ENCODE data around the gene RPL31. TPM values are rescaled to one million over a fixed set of nuclear protein-coding genes. Genes with fewer than 3 reads are reported as not detected.
"Not testable (repeated sequence)": the region's sequence is repeated elsewhere in the genome, so short reads cannot be mapped to it uniquely, and the experiment has no call there.

Gene RPL31
- total RNA-seq, 2 donors from 2014 or later = 1,597 to 1,823 TPM

GRCh38 chr2:101047075-101047766 is 45.1 kb downstream of the RPL31 start:
- peaks cover 4% of the 10 kb centered on the region for H3K9me3 Mint-ChIP-seq
- H3K4me3 Mint-ChIP-seq = no peak overlapping the region
- no peaks in the 10 kb centered on the region for H3K36me3 ChIP-seq (ENCODE audit: control insufficient read depth, insufficient read depth, low read length)
- no peak overlapping the region for H3K27ac ChIP-seq (ENCODE audit: low read depth, low read length)
- H3K27me3 Mint-ChIP-seq (ENCODE audit: insufficient read depth) = no peaks in the 10 kb centered on the region
- TF ChIP-seq CTCF (conservative IDR thresholded peaks at IDR 0.05) = no peak
- no peak for DNase-seq
- H3K36me3 Mint-ChIP-seq (ENCODE audit: low read depth) = peaks cover 24% of the 10 kb centered on the region
- H3K4me1 ChIP-seq (ENCODE audit: control insufficient read depth, insufficient read depth, low read length) = no peaks in the 10 kb centered on the region
- no peaks in the 10 kb centered on the region for H3K27me3 ChIP-seq (ENCODE audit: control insufficient read depth, insufficient read depth, low read length, poor library complexity, severe bottlenecking)
- 87 to 90% methylated on average over 11 to 12 of the region's 12 CpGs for WGBS, 2 experiments (ENCODE audit: insufficient coverage in 1 of 2, insufficient read length in 1 of 2)
- peak overlapping the region; percentile 21 for H3K27ac Mint-ChIP-seq
- no peaks in the 10 kb centered on the region for H3K4me1 Mint-ChIP-seq
- H3K9me3 ChIP-seq (ENCODE audit: control insufficient read depth, low read length) = no peaks in the 10 kb centered on the region
- H3K4me3 ChIP-seq (ENCODE audit: low read length) = no peak overlapping the region
- H3K9ac ChIP-seq (ENCODE audit: extremely low read depth, low read length, poor library complexity, severe bottlenecking) = no peak overlapping the region

- 88 to 91% methylated on average over 4 to 6 of the region's 6 CpGs for WGBS, 2 experiments (ENCODE audit: insufficient coverage in 1 of 2, insufficient read length in 1 of 2)
- H3K9ac ChIP-seq (ENCODE audit: extremely low read depth, low read length, poor library complexity, severe bottlenecking) = no peak overlapping the region
- H3K27me3 ChIP-seq (ENCODE audit: control insufficient read depth, insufficient read depth, low read length, poor library complexity, severe bottlenecking) = no peaks in the 10 kb centered on the region
- peak overlapping the region; percentile 21 for H3K27ac Mint-ChIP-seq
- peaks cover 4% of the 10 kb centered on the region for H3K9me3 Mint-ChIP-seq
- H3K4me3 ChIP-seq (ENCODE audit: low read length) = no peak overlapping the region
- no peaks in the 10 kb centered on the region for H3K9me3 ChIP-seq (ENCODE audit: control insufficient read depth, low read length)
- no peak for DNase-seq
- H3K4me1 Mint-ChIP-seq = no peaks in the 10 kb centered on the region
- peaks cover 24% of the 10 kb centered on the region for H3K36me3 Mint-ChIP-seq (ENCODE audit: low read depth)
- no peak for TF ChIP-seq CTCF (conservative IDR thresholded peaks at IDR 0.05)
- no peaks in the 10 kb centered on the region for H3K27me3 Mint-ChIP-seq (ENCODE audit: insufficient read depth)
- no peaks in the 10 kb centered on the region for H3K36me3 ChIP-seq (ENCODE audit: control insufficient read depth, insufficient read depth, low read length)
- H3K4me1 ChIP-seq (ENCODE audit: control insufficient read depth, insufficient read depth, low read length) = no peaks in the 10 kb centered on the region
- no peak overlapping the region for H3K27ac ChIP-seq (ENCODE audit: low read depth, low read length)
- no peak overlapping the region for H3K4me3 Mint-ChIP-seq
Measured at GRCh38 chr2:101047774-101048173, 45.7 kb downstream of the RPL31 start.

DNA sequence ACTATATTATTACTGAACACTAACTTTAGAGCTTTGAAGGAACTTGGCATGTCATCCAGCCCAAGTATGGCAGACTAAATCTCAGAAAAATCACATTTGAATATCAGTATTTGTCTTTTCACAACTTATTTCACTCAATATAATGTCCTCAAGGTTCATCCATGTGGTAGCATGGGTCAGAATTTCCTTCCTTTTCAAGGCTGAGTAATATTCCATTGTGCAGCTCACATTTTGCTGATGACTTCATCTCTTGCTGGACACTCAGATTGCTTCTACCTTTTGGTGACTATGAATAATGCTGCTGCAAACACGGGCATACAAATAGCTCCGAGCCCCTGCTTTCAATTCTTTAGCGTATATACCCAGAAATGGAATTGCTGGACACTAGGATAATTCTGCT is 46.7 kb downstream of the RPL31 start:
- no peak for TF ChIP-seq CTCF (conservative IDR thresholded peaks at IDR 0.05)
- Histone ChIP-seq H3K27ac (ENCODE audit: low read depth, low read length) (no peak overlapping the region), H3K4me1 (ENCODE audit: control insufficient read depth, insufficient read depth, low read length) (no peaks in the 10 kb centered on the region), H3K4me3 (ENCODE audit: low read length) (no peak overlapping the region), H3K27me3 (ENCODE audit: control insufficient read depth, insufficient read depth, low read length, poor library complexity, severe bottlenecking) (no peaks in the 10 kb centered on the region), H3K9ac (ENCODE audit: extremely low read depth, low read length, poor library complexity, severe bottlenecking) (no peak overlapping the region), H3K9me3 (ENCODE audit: control insufficient read depth, low read length) (no peaks in the 10 kb centered on the region), H3K36me3 (ENCODE audit: control insufficient read depth, insufficient read depth, low read length) (no peaks in the 10 kb centered on the region)
- WGBS, 2 experiments (ENCODE audit: insufficient coverage in 1 of 2, insufficient read length in 1 of 2) = 60% methylated on average over 3 of the region's 3 CpGs; no CpG with 5 or more reads in 1 of the 2 experiments
- DNase-seq = no peak
- H3K4me1 Mint-ChIP-seq = no peaks in the 10 kb centered on the region
- no peak overlapping the region for H3K4me3 Mint-ChIP-seq
- H3K36me3 Mint-ChIP-seq (ENCODE audit: low read depth) = peaks cover 24% of the 10 kb centered on the region
- no peak overlapping the region for H3K27ac Mint-ChIP-seq
- no peaks in the 10 kb centered on the region for H3K27me3 Mint-ChIP-seq (ENCODE audit: insufficient read depth)
- peaks cover 4% of the 10 kb centered on the region for H3K9me3 Mint-ChIP-seq

DNA sequence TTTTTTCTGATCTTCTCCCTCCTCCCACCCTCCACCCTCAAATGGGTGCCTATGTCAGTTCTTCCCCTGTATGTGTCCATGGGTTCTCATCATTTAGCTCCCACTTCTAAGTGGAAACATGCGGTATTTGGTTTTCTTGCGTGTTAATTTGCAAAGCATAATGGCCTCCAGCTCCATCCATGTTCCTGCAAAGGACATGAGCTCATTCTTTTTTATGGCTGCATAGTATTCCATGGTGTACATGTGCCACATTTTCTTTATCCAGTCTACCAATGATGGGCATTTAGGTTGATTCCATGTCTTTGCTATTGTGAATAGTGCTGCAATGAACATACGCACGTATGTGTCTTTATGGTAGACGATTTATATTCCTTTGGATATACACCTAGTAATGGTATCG is 48.8 kb downstream of the RPL31 start:
- H3K9me3 Mint-ChIP-seq; H3K9me3 ChIP-seq (ENCODE audit: control insufficient read depth, low read length); H3K27me3 Mint-ChIP-seq (ENCODE audit: insufficient read depth); H3K36me3 ChIP-seq (ENCODE audit: control insufficient read depth, insufficient read depth, low read length); H3K27ac Mint-ChIP-seq; H3K4me1 Mint-ChIP-seq; H3K4me1 ChIP-seq (ENCODE audit: control insufficient read depth, insufficient read depth, low read length); H3K4me3 Mint-ChIP-seq; H3K27ac ChIP-seq (ENCODE audit: low read depth, low read length); H3K27me3 ChIP-seq (ENCODE audit: control insufficient read depth, insufficient read depth, low read length, poor library complexity, severe bottlenecking); H3K9ac ChIP-seq (ENCODE audit: extremely low read depth, low read length, poor library complexity, severe bottlenecking); H3K4me3 ChIP-seq (ENCODE audit: low read length); DNase-seq: not testable (repeated sequence)
- 96 to 97% methylated on average over 6 of the region's 6 CpGs for WGBS, 2 experiments (ENCODE audit: insufficient coverage in 1 of 2, insufficient read length in 1 of 2)
- peaks cover 24% of the 10 kb centered on the region for H3K36me3 Mint-ChIP-seq (ENCODE audit: low read depth)

Measured in endodermal cell (in vitro differentiated cells).